ENCODE measurements around the gene SNAPC2.

DNA sequence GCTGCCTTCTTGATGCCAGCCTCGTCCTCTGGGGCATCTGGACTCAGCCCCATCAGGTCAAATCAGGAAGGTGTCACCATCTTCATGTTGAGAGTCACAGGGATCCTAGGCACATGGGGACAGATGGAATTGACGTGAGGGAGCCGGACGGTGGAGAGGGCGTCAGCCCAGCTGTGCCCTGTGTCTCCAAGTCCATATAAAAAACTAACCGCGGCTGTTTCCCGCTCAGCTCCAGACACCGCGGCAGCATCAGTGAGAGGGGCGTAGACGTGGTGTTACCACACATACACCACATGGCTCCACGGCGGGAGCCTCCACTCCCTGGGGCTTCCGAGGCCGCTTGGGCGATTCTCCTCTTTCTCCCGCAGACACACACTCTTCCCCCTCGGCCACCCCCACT lies 40.3 kb upstream of the SNAPC2 start:
- TF ChIP-seq MAX (IDR thresholded peaks at IDR 0.05; ENCODE audit: low read depth, low read length) (peak; percentile 86), CTCF (IDR thresholded peaks at IDR 0.05; ENCODE audit: low read depth, low read length) (no peak), POLR2A (IDR thresholded peaks at IDR 0.05; ENCODE audit: extremely low read depth, insufficient read length) (no peak), MYC (IDR thresholded peaks at IDR 0.05; ENCODE audit: low read depth, low read length) (peak; percentile 75)

All from NB4 (cell line).